H1 (cell line): Measurements from ENCODE around the gene APP. TPM values are rescaled to one million over a fixed set of nuclear protein-coding genes. Genes with fewer than 3 reads are reported as not detected.

Source experiments
- CTCF ChIA-PET: fragments of 300-600 bp; sonication (Branson Sonifier 250); formaldehyde crosslinking; loops from one replicate; lab custom pipeline; 2021; ENCODE audit not compliant: partially characterized antibody; lab: Charles Lee
- POLR2A ChIA-PET: fragments of 300-600 bp; sonication (Branson Sonifier 250); formaldehyde crosslinking; loops from one replicate; lab custom pipeline; 2021; ENCODE audit warnings: inconsistent platforms; ENCODE audit not compliant: partially characterized antibody; lab: Charles Lee
- DNase-seq, 2 experiments: peaks; one replicate each; pipeline versions ENCODE4 v3.0.0 to v3.0.0-alpha.2; 2010 to 2022; ENCODE audit warnings: low spot score in 2 of 2, low read depth in 1 of 2, mixed read lengths in 1 of 2
- FAIRE-seq: peaks from 2 replicates; lab custom pipeline; 2011; peaks lifted over from hg19 to GRCh38; lab: Jason Lieb, UNC
- H2AFZ ChIP-seq: 2 replicates; pipeline ENCODE4 v1.8.1; 2012; ENCODE audit warnings: low read length, inconsistent platforms
- H2AK5ac ChIP-seq: 2 replicates; pipeline ENCODE4 v1.6.1; 2013; ENCODE audit warnings: low read depth, low read length
- H2BK120ac ChIP-seq: replicated peaks from 2 replicates; pipeline ENCODE3; 2013; ENCODE audit warnings: low read depth, low read length, inconsistent platforms
- H2BK12ac ChIP-seq: 2 replicates; pipeline ENCODE4 v1.6.1; 2013; ENCODE audit warnings: low read depth, low read length
- H2BK15ac ChIP-seq: 2 replicates; pipeline ENCODE4 v1.6.1; 2013; ENCODE audit warnings: low read length
- H2BK20ac ChIP-seq: 2 replicates; pipeline ENCODE4 v1.6.1; 2013; ENCODE audit warnings: low read length
- H2BK5ac ChIP-seq: 2 replicates; pipeline ENCODE4 v1.6.1; 2013; ENCODE audit warnings: low read depth, low read length
- H3K14ac ChIP-seq: 2 replicates; pipeline ENCODE4 v1.6.1; 2013; ENCODE audit warnings: inconsistent platforms; ENCODE audit not compliant: insufficient read length
- H3K18ac ChIP-seq: 2 replicates; pipeline ENCODE4 v1.6.1; 2013; ENCODE audit warnings: low read length; ENCODE audit errors: extremely low read depth
- H3K23ac ChIP-seq: 2 replicates; pipeline ENCODE4 v1.6.1; 2013; ENCODE audit warnings: inconsistent platforms; ENCODE audit not compliant: insufficient read length
- H3K23me2 ChIP-seq: 2 replicates; pipeline ENCODE4 v1.6.1; 2013; ENCODE audit warnings: low read depth, low read length
- H3K27ac ChIP-seq: 2 replicates; pipeline ENCODE4 v1.6.1; 2011; ENCODE audit warnings: low read depth, low read length, inconsistent platforms
- H3K27me3 ChIP-seq, 4 experiments: replicated peaks in 1 of 4; 1 replicate in 1 of 4; 2 replicates in 3 of 4; pipeline versions ENCODE4 v1.6.1 to v1.8.1; 2011 to 2013; ENCODE audit warnings: low read length in 3 of 4, mild to moderate bottlenecking in 3 of 4, inconsistent platforms in 2 of 4, mixed read lengths in 2 of 4, moderate library complexity in 1 of 4; ENCODE audit not compliant: control insufficient read depth in 3 of 4, insufficient read depth in 3 of 4; ENCODE audit errors: extremely low read depth in 1 of 4
- H3K36me3 ChIP-seq, 4 experiments: 2 replicates each; pipeline versions ENCODE4 v1.6.1 to v1.8.1; 2011 to 2013; ENCODE audit warnings: mild to moderate bottlenecking in 4 of 4, low read length in 3 of 4, moderate library complexity in 2 of 4, control low read depth in 1 of 4, inconsistent platforms in 1 of 4; ENCODE audit not compliant: insufficient read depth in 4 of 4, control insufficient read depth in 2 of 4
- H3K4ac ChIP-seq: replicated peaks from 2 replicates; pipeline ENCODE3; 2013; ENCODE audit warnings: low read length, low read depth, mixed read lengths, inconsistent platforms; ENCODE audit not compliant: insufficient read length
- H3K4me1 ChIP-seq, 4 experiments: replicated peaks in 1 of 4; 1 replicate in 1 of 4; 2 replicates in 3 of 4; pipeline versions ENCODE4 v1.6.1 to v1.8.1; 2011 to 2013; ENCODE audit warnings: low read length in 3 of 4, inconsistent platforms in 2 of 4, mixed read lengths in 1 of 4; ENCODE audit not compliant: insufficient read depth in 4 of 4, control insufficient read depth in 3 of 4
- H3K4me2 ChIP-seq, 2 experiments: 2 replicates each; pipeline versions ENCODE4 v1.6.1 to v1.8.1; 2011 to 2013; ENCODE audit warnings: low read depth in 2 of 2, low read length in 2 of 2, control low read depth in 1 of 2, inconsistent platforms in 1 of 2, mild to moderate bottlenecking in 1 of 2; ENCODE audit not compliant: insufficient read depth in 1 of 2
- H3K4me3 ChIP-seq, 4 experiments: fragments of 200-600, 300-600 bp in 1 of 4; sonication (generic), shearing (Covaris generic), sonication (Bioruptor Twin) in 1 of 4; 2 replicates each; pipeline versions ENCODE4 v1.5.1 to v1.8.1; 2011 to 2016; ENCODE audit warnings: low read length in 4 of 4, low read depth in 3 of 4, control low read depth in 2 of 4, inconsistent platforms in 2 of 4, mild to moderate bottlenecking in 2 of 4, mixed read lengths in 1 of 4, moderate library complexity in 1 of 4; ENCODE audit not compliant: insufficient read depth in 2 of 4; ENCODE audit errors: extremely low read depth in 1 of 4
- H3K56ac ChIP-seq: replicated peaks from 2 replicates; pipeline ENCODE3; 2013; ENCODE audit warnings: low read depth, mild to moderate bottlenecking, mixed read lengths, low read length, inconsistent platforms; ENCODE audit not compliant: insufficient read length
- H3K79me1 ChIP-seq: 2 replicates; pipeline ENCODE4 v1.6.1; 2013; ENCODE audit warnings: low read depth, low read length, control low read depth
- H3K79me2 ChIP-seq, 2 experiments: 2 replicates each; pipeline versions ENCODE4 v1.6.1 to v1.8.1; 2012 to 2013; ENCODE audit warnings: low read length in 2 of 2, mild to moderate bottlenecking in 2 of 2, inconsistent platforms in 1 of 2; ENCODE audit not compliant: insufficient read depth in 2 of 2, control insufficient read depth in 1 of 2
- H3K9ac ChIP-seq, 4 experiments: replicated peaks in 1 of 4; 1 replicate in 1 of 4; 2 replicates in 3 of 4; pipeline versions ENCODE4 v1.6.1 to v1.8.1; 2011 to 2013; ENCODE audit warnings: low read depth in 3 of 4, low read length in 3 of 4, control low read depth in 2 of 4, mild to moderate bottlenecking in 2 of 4, moderate library complexity in 2 of 4, inconsistent platforms in 1 of 4; ENCODE audit errors: extremely low read depth in 1 of 4
- H3K9me3 ChIP-seq, 2 experiments: 2 replicates each; pipeline versions ENCODE4 v1.6.1 to v1.8.1; 2012 to 2013; ENCODE audit warnings: mild to moderate bottlenecking in 2 of 2, moderate library complexity in 2 of 2, control low read depth in 1 of 2, inconsistent platforms in 1 of 2, low read depth in 1 of 2, low read length in 1 of 2, mixed read lengths in 1 of 2; ENCODE audit not compliant: insufficient read depth in 2 of 2
- H4K20me1 ChIP-seq, 2 experiments: replicated peaks in 1 of 2; 2 replicates each; pipeline versions ENCODE3 to v1.8.1; 2011 to 2013; ENCODE audit warnings: inconsistent platforms in 2 of 2, low read length in 2 of 2, mild to moderate bottlenecking in 1 of 2; ENCODE audit not compliant: insufficient read depth in 2 of 2, control insufficient read depth in 1 of 2
- H4K5ac ChIP-seq: 2 replicates; pipeline ENCODE4 v1.6.1; 2013; ENCODE audit warnings: low read length, low read depth, mixed read lengths, inconsistent platforms; ENCODE audit not compliant: insufficient read length
- H4K8ac ChIP-seq: 2 replicates; pipeline ENCODE4 v1.8.0; 2013; ENCODE audit warnings: mild to moderate bottlenecking, moderate library complexity, low read length, inconsistent platforms; ENCODE audit not compliant: insufficient read depth; ENCODE audit errors: extremely low read depth
- H4K91ac ChIP-seq: replicated peaks from 2 replicates; pipeline ENCODE3; 2013; ENCODE audit warnings: low read length, mixed read lengths, inconsistent platforms; ENCODE audit not compliant: insufficient read length
- ATF2 ChIP-seq: IDR thresholded peaks from 2 replicates; pipeline ENCODE4 v1.6.1; 2012; ENCODE audit warnings: low read length, inconsistent platforms
- CBX8 ChIP-seq: fragments of 300-800, 300-1000 bp; sonication (generic); IDR thresholded peaks from 2 replicates; pipeline ENCODE4 v1.7.1; 2016; ENCODE audit warnings: low read depth, low read length, borderline replicate concordance
- GABPA ChIP-seq: IDR thresholded peaks from 2 replicates; pipeline ENCODE4 v1.6.1; 2011; ENCODE audit warnings: mild to moderate bottlenecking, low read length, moderate library complexity, borderline replicate concordance; ENCODE audit not compliant: insufficient read depth
- JUND ChIP-seq: IDR thresholded peaks from 2 replicates; pipeline ENCODE4 v1.6.1; 2011; ENCODE audit warnings: mild to moderate bottlenecking, improper control_type of control experiment, low read length
- KDM1A ChIP-seq: fragments of 200-600, 300-600 bp; sonication (generic); IDR thresholded peaks from 2 replicates; pipeline ENCODE4 v1.7.1; 2016; ENCODE audit warnings: mild to moderate bottlenecking, low read length, borderline replicate concordance
- KDM5A ChIP-seq: fragments of 200-600 bp; IDR thresholded peaks from 2 replicates; pipeline ENCODE4 v1.7.1; 2012; ENCODE audit warnings: mild to moderate bottlenecking, low read length, inconsistent platforms, mixed read lengths
- POU5F1 ChIP-seq: IDR thresholded peaks from 2 replicates; pipeline ENCODE4 v1.6.1; 2011; ENCODE audit warnings: low read depth, mild to moderate bottlenecking, low read length, moderate library complexity
- SIX5 ChIP-seq: IDR thresholded peaks from 2 replicates; pipeline ENCODE4 v1.6.1; 2011; ENCODE audit warnings: mild to moderate bottlenecking, low read depth, low read length
- WGBS, 2 experiments: shearing (Covaris generic) in 1 of 2; methylation state at CpG; one replicate each; pipeline versions ENCODE4 v1.1.6 to v1.1.7; 2013 to 2015; ENCODE audit warnings: low lambda C conversion rate in 2 of 2, mixed read lengths in 2 of 2, inconsistent platforms in 1 of 2, low coverage in 1 of 2, missing lambda C conversion rate in 1 of 2; ENCODE audit not compliant: insufficient replicate concordance in 2 of 2, insufficient coverage in 1 of 2, insufficient read length in 1 of 2; ENCODE audit errors: extremely low coverage in 1 of 2, missing lambda C conversion rate in 1 of 2; 5-methylcytosine and 5-hydroxymethylcytosine counted together
- polyA plus RNA-seq, 7 experiments: library from polyadenylated mRNA; depleted of rRNA in 3 of 7; stranded (reverse) in 5 of 7; unstranded in 2 of 7; fragments of >200 nt in 5 of 7; fragments of 200-250 nt in 2 of 7; gene quantifications; 1 replicate in 5 of 7; 2 replicates in 1 of 7; 4 replicates in 1 of 7; pipeline versions ENCODE4 v1.2.1 to v1.2.3, GENCODE V29; 2011 to 2013; ENCODE audit warnings: missing spikeins in 2 of 7, mixed read lengths in 2 of 7
- total RNA-seq: library from RNA; stranded (reverse); fragmentation: NEBNext Ultra II Directional; extraction: Animal tissue kit (Norgen Biotek cat#: 25700); gene quantifications from 2 replicates; pipeline ENCODE4 v1.2.1, GENCODE V29; 2021
- TF ChIP-seq, protein P1 (sequence below): IDR thresholded peaks from 2 replicates; pipeline ENCODE4 v1.6.1; 2011; ENCODE audit warnings: low read depth, mild to moderate bottlenecking, low read length; ENCODE audit not compliant: insufficient read depth

Gene APP
- total and polyA plus RNA-seq, 2 of the 8 experiments (the other 6 are each of a cell fraction or from before 2014, with no cell fraction given), result 375 to 551 TPM

DNA sequence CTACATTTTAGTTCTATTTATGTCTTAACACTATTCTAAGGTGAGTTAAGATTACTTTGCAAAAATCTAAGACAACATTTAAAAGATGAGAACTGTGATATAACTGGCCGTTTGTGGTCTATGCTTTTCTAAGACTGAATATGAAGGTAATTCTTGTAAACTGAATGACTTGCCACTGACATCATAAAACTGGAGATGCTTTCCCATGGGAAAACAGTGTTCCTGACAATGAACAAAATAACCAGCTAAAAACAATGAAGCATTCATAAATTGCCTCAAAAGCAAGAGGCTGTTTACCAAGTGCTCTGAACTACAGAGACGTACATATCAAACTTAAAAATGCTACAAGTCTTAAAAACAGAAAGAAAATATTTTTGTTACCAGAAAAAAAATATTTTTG lies 54.7 kb downstream of the APP start:
- FAIRE-seq (no peak), DNase-seq (no peak)
- H3K4ac ChIP-seq, result no peak overlapping the region
- no peak overlapping the region for H2AFZ ChIP-seq
- H4K20me1 ChIP-seq, result peaks cover 5 to 12% of the 10 kb centered on the region in 2 experiments
- POLR2A ChIA-PET, result interaction anchor here (0.9 to 2.5 kb wide), 4 partner anchors 9 to 33 kb away, joined by 4 to 9 read pairs (median 8); no protein-coding TSS in a partner anchor
- peaks cover 8 to 97% of the 10 kb centered on the region in 2 experiments; a peak in 3 of 4 replicates for H3K79me2 ChIP-seq
- no peak overlapping the region for H3K4me3 ChIP-seq
- H2BK120ac ChIP-seq, result no peak overlapping the region
- H3K18ac ChIP-seq, result no peak overlapping the region
- H2BK12ac ChIP-seq, result no peak overlapping the region
- no peak overlapping the region for H3K14ac ChIP-seq
- no peak overlapping the region for H3K23ac ChIP-seq
- no peak overlapping the region for H2AK5ac ChIP-seq
- TF ChIP-seq POU5F1 (no peak), SIX5 (no peak), GABPA (no peak), CBX8 (no peak), JUND (no peak), KDM5A (no peak), ATF2 (no peak), KDM1A (no peak)
- TF ChIP-seq, protein P1, sequence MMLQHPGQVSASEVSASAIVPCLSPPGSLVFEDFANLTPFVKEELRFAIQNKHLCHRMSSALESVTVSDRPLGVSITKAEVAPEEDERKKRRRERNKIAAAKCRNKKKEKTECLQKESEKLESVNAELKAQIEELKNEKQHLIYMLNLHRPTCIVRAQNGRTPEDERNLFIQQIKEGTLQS, result no peak
- H3K9me3 ChIP-seq, result no peaks in the 10 kb centered on the region
- H4K91ac ChIP-seq, result no peak overlapping the region
- H3K79me1 ChIP-seq, result peaks cover 5% of the 10 kb centered on the region
- H2BK5ac ChIP-seq, result no peak overlapping the region
- no peak overlapping the region for H3K27ac ChIP-seq
- no peak overlapping the region for H4K8ac ChIP-seq
- WGBS, 2 experiments, result 69% methylated on average over 2 of the region's 2 CpGs; no CpG with 5 or more reads in 1 of the 2 experiments
- no peak overlapping the region for H3K9ac ChIP-seq
- no peaks in the 10 kb centered on the region for H3K23me2 ChIP-seq
- no peak overlapping the region for H2BK20ac ChIP-seq
- H3K4me2 ChIP-seq, result no peak overlapping the region; a peak in 1 of 4 replicates
- CTCF ChIA-PET, result interaction anchor here (0.6 to 1.1 kb wide), 4 partner anchors 16 to 109 kb away, joined by 3 to 6 read pairs (median 3); no protein-coding TSS in a partner anchor
- H3K56ac ChIP-seq, result no peak overlapping the region
- peaks cover 4 to 22% (median 16%) of the 10 kb centered on the region in 4 experiments; a peak in 6 of 7 replicates for H3K4me1 ChIP-seq
- H4K5ac ChIP-seq, result no peak overlapping the region
- H3K36me3 ChIP-seq, result peaks cover 0 to 10% (median 3%) of the 10 kb centered on the region in 4 experiments; a peak in 5 of 8 replicates
- H3K27me3 ChIP-seq, result no peaks in the 10 kb centered on the region
- H2BK15ac ChIP-seq, result no peak overlapping the region
